HG02610 (cell line): ENCODE data around the gene PGS1.

ENCODE experiments used
- ATAC-seq: cut with Tn5 transposase; IDR thresholded peaks from one replicate; pipeline ENCODE4 v1.9.1; 2021; ENCODE audit warnings: mild to moderate bottlenecking, moderate library complexity; ENCODE audit not compliant: unreplicated experiment

PGS1 gene

DNA sequence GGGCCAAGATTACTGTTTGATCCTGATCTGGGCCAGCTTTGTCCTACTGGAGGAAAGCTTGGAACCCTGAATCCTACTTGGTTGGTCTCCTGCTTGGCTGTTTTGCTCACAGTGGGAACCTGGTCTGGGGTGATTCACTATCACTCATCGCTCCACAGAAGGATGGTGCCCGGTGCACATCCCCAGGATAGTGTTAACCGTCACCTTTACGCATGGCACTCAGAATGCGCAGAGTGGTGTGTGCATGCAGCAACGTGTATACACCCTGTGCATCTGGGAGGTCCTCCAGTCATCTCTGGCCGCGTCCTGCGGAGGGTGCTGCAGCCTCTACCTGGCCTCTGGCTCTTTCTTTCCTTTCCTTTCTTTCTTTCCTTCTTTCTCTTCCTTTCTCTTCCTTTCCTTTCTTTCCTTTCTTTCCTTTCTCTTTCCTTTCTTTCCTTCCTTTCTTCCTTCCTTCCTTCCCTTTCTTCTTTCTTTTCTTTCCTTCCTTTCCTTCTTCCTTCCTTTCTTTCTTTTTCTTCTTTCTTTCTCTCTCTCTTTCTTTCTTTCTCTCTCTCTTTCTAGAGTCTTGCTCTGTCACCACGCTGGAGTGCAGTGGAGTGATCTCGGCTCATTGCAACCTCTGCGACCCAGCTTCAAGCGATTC lies 31.7 kb upstream of the PGS1 start:
- no peak for ATAC-seq

DNA sequence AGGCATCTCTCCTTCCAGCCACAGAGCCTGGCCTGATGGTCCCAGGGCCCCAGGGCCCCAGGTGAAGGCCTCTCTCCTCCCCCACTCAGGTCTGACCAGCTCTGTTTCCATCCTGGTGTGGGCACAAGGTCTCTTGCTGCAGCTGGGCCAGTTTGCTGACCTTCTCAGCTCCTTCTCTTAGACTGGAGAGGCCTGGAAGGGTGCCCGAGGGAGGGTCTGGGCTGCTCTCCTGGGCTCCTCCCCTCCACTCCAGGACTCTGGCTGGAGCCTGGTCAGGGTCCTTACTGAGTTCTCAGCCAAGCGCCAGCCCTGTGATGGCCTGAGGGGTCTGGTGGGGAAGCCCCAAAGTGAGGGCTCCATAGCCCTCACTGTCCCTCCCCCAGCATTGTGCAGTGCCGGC lies 31.0 kb upstream of the PGS1 start:
- no peak for ATAC-seq

DNA sequence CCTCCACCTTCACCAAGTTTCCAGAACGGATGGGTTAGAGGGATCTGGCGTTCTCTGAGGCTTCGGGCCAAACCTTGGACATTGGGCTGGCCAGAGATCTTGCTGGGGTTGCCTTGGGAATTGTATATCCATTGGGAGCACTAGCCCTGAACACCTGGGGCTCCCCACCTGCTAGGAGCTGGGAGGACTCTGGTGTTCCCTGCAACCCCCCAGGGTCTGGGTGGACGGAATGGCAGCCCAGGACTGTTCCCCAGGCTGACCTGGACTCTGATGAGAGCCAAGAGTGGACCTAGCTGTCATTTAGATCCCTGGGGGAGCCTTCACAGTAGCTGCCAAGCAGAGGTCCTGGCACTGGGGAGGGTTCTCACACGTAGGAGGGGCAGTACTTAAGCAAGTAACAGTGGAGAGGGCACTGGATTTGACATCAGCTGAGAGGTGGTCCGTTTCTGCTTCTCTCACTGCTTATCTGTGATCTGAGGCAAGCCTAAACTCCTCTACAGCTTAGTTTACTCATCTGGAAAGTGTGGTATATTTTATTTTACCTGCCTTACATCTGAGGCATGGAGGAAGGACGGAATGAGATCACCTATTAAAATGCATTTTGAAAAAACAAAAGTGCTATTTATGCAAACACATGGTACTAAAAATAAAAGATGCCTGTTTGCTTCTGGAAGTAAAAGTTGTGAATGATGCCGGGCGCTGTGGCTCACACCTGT lies 30.2 kb upstream of the PGS1 start:
- no peak for ATAC-seq

DNA sequence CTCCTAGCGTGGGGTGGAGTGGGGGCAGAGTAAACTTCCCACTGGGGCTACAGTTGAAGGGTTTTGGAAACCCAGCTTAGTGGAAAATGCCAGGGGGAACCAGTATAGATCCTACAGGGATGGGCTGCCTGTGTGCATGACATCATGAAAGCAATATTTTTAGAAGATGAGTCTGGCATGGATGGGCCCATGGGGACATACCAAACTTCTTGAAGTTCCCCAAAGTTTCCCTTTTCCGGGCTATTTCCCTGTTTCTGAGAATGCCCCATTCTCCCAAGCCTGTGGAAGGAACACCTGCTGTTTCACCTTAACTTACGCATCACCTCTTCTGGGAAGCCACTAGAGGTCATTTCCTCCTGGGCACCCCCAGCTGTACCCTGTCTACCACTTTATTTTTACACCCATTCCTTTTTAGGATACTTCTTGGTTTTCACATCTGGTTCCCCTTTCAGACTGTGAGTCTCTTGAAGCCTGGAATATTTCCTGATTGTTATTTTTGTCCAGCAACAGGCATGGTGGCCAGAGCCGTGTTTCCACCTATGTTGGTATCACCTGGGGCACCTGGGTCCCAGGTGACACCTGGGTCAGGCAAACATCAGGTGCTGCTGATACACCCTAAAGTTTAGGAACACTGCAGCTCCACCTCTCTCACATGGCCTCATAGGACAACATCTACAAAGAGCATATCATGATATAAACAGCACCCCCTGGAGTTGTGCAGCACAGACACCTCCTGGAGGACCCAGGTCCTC lies 28.4 kb upstream of the PGS1 start:
- no peak for ATAC-seq

DNA sequence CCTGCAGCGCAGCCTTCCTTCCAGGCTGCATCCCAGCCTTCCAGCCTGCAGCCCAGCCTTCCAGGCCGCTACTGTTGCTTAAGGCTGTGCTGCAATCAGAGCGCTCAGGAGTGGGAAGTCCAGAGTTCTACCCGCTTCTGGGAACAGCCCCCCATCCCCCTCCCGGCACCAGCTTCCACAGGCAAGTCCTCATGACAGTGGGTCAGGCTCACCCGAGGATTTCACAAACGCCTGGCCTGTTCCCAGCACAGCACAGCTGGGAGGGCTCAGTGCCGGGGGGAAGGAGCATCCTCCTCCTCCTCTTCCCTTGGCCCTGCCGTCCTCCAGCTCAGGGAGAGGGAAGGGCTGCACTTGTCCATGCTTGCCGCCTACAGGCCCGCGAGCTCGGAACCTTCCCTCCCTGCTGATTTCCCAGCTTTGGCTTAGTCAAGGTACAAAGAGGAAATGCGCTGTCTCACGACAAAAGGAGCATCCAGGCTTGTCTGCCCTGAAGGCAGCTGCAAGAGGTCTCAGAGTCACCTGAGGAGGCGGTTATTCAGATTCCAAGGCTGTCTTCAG lies 26.9 kb upstream of the PGS1 start:
- ATAC-seq = no peak

DNA sequence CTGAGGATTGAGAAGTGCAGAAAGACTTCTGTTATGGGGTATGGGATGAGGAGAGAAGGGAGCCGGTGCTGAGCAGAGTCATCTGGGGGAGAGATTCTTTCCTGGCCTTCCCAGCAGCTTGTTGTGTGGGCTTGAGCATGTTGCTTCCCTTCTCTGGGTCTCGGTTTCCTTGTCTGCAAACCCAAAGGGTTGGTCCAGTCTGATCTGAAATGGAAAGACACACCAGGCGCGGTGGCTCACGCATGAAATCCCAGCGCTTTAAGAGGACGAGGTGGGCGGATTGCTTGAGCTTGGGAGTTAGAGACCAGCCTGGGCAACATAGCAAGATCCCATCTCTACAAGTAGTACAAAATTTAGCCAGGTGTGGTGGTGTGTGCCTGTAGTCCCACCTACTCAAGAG lies 24.6 kb upstream of the PGS1 start:
- no peak for ATAC-seq

DNA sequence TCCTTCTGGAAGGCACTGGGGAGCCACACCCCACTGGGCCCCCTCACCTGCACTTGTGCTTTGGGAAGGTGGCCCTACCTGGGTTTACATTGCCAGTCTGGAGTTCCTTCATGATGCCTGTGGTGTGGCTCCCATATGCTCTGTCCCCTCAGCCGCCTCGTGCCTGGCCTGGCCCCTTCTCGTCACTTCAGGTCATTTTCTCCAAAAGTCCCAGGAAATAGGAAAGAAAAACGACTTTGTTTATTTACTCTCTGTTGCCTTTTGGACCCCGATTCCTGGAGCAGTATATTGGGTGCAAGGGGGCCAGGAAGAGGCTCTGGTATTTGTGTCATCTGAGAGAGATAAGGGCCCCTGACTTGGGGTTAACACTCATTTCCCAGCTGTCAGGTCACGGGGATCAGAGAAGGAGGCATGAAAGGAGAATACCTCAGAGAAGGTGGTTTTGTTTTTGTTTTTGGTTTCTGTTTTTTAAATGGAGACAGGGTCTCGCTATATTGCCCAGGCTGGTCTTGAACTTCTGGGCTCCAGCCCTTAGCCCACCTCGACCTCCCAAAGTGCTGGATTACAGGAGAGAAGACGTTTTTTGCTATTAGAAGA lies 23.3 kb upstream of the PGS1 start:
- ATAC-seq = no peak

DNA sequence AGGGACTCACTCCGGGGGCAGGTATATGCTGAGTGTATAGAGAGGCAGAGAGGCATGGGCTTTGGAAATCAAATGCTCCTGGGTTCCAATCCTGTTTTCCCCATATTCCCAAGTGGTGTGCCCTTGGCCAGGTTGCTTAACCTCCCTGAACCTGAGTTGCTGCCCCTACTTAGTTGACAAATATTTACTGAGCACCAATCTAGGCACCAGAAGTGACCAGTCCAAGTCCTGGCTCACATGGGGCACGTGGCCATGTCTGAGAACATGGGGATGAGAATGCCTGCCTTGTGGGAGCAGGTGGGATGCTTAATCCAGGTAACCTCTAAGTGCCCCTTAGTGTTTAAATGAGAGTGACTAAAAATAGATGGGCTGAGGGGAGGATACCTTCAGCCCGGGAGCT lies 22.7 kb upstream of the PGS1 start:
- no peak for ATAC-seq

DNA sequence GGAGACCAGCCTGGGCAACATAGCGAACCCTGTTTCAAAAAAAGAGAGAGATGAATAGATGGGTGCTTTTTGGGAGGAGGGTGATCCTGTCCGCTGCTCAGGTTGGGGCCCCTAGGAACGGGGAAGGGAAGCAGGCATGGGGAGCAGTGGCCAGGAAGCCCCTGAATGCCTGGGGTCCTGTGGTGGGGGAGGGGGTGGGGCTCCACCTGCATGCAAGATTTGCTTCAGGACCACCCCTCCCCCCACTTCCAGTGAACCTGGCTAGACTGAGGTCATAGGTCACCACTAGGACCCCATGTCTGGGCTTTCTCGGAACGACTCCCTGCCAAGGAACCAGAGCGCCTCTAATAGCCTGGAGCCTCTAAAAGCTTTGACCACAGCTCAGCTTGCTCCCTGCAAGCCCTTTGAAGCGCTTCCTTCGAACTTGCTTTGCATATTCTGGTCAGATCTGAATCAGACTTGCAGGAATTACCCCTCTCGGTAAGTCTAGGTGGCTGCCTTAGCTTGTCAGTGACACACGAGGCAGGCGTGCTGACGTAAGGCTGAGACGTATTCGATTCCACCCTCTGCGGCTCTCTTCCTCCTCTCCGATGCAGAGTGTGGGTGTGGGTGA lies 22.2 kb upstream of the PGS1 start:
- ATAC-seq = peak; percentile 58

DNA sequence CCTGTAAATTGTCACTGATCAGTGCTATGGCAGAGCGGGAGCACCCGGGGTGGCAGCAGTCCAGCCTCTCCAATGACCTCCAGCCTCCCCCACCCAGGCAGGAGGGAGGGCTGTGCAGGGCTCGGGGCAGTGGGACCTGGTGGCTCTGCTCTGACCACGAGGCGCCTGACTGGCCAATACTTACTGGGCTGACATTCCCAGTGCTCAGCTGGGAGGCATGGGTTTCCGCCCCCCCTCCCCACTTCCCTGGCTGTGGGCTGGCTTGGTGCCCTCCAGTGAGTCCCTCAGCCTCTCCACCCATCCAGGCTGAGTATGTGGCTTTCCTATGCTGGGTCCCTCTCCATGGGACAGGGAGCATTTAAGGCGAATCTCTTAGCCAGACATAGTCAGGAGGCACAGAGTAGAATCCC lies 21.3 kb upstream of the PGS1 start:
- ATAC-seq = no peak

DNA sequence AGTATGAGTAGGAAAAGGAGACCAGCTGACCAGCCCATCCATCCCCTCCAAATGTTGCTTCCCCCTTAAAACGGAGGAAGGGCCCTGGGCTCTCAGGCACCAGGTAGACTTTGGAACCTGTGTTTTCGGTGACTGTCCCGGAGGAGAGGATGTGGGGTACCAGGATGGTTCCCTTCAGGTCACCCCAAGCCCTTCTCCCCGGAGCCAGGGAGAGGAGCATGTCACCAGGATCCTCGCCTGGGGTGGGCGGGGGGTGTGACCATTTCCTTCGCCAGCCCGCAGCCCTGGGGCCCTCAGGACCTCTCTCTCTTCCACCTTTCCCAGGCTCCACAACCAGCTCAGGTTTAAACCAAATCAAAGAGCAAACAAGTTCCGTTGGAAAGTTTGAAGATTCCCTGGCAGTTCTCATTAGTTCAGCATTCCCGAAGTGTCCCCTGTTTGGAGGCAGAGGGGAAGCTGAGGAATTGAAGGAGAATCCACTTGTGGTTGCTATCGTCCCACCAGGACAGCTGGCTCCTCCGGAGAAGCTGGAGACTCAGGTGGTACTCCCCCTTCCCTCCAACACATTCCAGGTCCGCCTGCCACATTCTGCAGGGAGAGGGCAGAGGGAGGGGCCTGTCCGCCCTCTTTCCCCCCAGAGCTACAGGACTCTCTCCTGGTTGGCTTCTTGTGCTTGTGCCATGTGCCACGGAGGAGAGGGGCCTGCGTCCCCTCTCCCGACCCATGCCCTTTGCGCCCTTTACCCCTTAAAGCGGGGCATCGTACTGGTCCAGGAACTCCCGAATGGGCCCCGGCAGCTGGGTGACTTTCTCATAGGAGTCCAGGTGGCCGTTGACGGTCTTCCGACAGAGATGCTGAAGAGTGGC lies 20.5 kb upstream of the PGS1 start:
- no peak for ATAC-seq

DNA sequence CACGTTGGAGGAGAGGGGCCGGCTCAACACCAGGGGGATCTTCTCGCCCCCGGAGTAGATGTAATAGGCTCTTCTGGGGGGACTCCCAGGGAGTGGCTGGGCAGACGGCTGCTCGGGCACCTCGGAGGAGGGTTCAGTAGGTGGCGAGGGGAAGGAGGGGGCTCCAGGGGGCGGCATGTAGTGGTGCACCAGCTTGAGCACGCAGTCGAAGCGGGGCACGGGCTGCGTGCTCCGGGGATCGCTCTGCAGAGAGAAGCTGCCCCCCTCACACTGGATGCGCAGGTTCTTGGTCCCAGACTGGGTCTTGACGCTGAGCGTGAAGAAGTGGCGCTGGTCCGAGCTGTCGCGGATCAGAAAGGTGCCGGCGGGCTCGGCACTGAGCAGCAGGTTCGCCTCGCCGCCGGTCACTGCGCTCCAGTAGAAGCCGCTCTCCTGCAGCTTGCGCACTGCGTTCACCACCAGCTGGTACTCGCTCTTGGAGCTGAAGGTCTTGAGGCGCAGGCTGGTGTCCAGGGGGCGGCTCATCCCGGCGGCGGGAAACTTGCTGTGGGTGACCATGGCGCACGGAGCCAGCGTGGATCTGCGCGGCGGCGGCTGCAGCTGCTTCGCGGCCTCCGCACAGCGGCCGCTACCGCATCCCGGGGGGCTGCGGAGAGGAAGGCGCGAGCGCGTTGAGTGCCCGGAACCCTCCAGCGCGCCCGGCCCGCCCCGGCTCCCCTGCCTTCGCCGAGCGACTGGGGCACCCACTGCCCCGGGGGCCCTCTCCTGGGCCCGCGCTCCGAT lies 19.7 kb upstream of the PGS1 start:
- ATAC-seq = no peak

DNA sequence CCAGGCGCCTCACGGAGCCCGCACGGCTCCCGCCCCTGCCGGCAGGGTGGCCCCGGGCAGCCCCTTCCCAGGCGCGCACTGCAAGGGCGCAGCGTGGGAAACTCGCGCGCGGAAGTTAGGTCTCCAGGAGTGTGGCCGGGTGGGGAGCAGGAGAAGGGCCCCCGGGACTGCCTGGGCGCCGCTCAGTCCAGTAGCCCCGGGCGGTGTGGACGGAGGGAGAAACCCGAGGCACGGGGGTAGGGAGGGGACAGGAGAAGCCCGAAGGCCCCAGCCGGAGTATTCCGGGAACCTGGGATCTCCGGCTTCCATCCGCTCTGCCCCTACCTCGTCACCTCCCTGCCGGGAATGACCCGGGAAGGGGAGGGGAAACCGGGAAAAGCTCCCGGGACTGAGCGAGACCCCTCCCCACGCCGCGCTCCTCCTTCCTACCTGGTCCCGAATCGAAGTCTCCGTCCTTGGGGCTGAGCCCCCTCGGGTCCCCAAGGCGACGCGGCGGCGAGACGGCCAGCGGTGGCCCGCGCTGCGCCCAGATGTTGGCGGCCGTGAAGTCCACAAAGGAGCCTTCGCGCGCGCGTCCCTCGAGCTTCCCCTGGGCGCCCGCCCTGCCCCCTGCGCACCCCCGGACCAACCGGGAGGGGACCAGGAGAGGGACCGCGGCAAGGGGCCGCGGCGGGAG lies 19.0 kb upstream of the PGS1 start:
- no peak for ATAC-seq

DNA sequence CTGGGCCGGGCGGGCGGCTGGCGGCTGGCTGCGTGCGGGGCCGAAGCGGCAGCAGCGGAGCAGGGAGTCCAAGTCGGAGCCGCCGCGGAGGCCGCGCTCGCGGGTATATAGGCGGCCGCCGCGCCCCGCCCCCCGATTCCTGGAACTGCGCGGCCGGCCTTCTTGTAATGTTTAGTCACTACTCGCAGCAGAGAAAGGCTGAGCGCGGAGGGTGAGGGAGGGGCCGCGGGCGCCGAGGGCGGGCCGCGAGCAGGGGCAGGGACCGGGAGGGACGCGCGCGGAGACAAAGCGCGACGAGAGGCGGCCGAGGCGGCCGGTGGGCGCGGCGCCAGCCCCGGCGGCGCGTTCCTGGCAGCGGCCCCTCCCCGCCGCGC lies 18.5 kb upstream of the PGS1 start, which contains the start of gene SOCS3:
SOCS3 (minus strand) TSS at position 81 of the 374 bp plus-strand sequence. CDS start 982 bp downstream, outside the sequence.
- peak; percentile 32 for ATAC-seq

DNA sequence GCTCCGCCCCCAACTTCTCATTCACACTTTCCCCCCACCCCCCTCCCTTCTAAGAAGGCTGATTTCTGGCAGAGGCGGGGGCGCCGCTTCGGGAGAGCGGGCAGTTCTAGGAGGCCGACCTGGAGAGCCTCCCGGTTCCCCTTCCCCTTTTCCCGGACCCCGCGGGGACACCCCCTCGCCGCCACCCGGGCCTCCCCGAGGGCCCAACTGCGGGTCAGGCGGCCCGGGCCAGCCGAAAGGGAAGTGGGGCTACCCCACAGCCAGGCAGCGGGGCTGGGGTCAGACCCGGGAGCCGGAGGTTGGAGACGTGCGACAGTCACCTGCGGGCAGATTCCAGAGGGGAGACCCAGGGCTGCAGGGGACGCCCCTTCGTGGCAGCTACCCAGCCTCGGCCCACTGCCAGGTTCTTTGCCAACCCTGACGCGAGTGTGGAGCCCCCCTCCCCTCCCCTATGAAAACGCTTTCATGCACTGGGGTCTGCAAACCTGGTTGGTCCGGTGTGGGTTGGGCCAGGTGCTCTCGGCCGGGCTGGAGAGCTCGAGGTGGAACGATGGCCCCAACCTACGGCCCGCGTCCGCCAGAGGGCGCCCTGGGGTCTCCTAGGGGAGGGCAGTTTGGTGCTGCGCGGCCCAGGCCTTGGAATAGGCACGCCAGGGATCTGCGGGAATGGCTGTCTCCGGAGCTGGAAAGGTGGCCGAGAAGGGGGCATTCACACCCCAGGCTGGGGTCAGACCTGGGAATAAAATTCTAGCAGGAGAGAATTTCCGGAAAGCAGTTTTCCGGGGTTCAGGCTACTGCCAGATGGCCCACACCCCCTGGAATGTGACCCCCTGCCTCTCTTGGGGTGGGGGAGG lies 17.9 kb upstream of the PGS1 start:
- peak; percentile 15 for ATAC-seq

DNA sequence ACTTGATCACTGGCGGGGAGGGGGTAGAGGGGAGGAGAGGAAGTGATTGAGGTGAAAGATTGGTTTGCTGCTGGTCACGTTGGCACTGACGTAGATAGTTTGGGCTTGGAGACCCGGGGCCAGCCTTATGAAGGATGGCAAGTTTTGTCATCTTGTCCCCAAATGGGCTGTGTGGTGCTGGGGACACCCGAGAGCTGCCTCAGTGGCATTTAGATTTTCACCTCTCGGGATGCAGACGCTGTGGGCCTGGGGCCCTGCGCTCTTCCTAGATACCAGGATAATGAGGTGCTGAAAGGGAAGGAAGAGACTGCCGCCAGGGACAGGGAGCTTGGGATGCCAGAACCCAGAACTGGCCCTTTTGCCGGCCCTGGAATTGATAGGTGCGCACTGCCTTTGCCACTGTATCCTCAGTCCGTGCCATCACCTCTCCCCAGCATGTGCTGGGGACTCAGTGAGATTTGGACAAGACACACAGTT lies 17.2 kb upstream of the PGS1 start:
- ATAC-seq = no peak

DNA sequence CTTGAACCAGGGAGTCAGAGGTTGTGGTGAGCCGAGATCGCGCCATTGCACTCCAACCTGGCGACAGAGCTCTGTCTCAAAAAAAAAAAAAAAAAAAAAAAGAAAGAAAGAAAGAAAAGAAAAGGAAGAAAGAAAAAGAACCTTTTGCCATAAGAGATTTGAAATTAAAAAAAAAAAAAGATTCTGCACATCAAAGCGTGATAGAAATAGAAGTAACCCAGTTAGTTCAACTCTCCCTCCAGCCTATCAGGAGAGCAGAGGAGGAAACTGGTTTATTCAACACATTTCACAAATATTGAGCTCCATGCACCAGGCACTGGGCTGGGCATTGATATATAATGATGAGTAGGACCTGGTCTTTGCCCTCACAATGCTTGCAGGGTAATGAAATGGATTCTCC lies 16.2 kb upstream of the PGS1 start:
- no peak for ATAC-seq

DNA sequence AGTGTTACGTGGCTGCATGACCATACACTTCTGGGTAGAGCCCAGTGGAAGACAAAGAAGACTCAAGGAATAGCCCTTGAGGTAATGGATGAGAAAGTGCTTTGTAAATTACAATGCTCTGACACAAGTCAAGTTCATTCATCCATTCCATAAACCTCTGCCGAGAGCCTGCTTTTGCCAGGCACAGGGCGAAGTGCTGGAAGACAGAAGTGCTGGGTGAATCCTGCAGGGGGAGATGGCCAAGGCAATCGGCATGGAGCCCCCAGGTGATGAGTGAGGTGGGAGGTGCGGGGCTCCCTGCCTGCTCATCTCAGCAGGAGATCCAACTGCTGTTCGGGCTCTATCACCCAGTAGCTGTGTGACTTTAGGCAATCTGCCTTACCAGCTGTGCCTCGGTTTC lies 15.8 kb upstream of the PGS1 start:
- no peak for ATAC-seq
